ENCODE data around the gene HOXA2. TPM values are rescaled to one million over a fixed set of nuclear protein-coding genes. Genes with fewer than 3 reads are reported as not detected.

Gene HOXA2
- total and polyA plus RNA-seq, 2 experiments from 2014 or later: 0.07 TPM; not detected in 1

- Histone ChIP-seq H4K20me1 (ENCODE audit: insufficient read depth, poor library complexity, severe bottlenecking) (no peaks in the 10 kb centered on the region), H3K9me3 (ENCODE audit: low read depth) (no peaks in the 10 kb centered on the region), H3K79me2 (no peaks in the 10 kb centered on the region), H3K4me2 (no peak overlapping the region), H2AFZ (no peak overlapping the region), H3K27me3 (no peaks in the 10 kb centered on the region), H3K9me2 (replicated peaks; ENCODE audit: insufficient read depth) (no peaks in the 10 kb centered on the region), H3K27ac (no peak overlapping the region), H3K4me3 (no peak overlapping the region), H3K36me3 (replicated peaks; ENCODE audit: insufficient read depth, low read depth) (no peaks in the 10 kb centered on the region), H3K4me1 (ENCODE audit: insufficient read depth) (no peaks in the 10 kb centered on the region)
- DNase-seq (ENCODE audit: low spot score): no peak
- WGBS (ENCODE audit: low lambda C conversion rate, missing lambda C conversion rate): 37% methylated on average over 6 of the region's 6 CpGs
- no peak for TF ChIP-seq CTCF (IDR thresholded peaks at IDR 0.05; ENCODE audit: poor library complexity)
- no peak for TF ChIP-seq EZH2phosphoT487 (IDR thresholded peaks at IDR 0.05; ENCODE audit: low read depth, severe bottlenecking, unreplicated experiment)
- no peak for TF ChIP-seq EZH2 (IDR thresholded peaks at IDR 0.05; ENCODE audit: borderline replicate concordance)
These were observed 30.7 kb downstream of the HOXA2 start for GRCh38 chr7:27071622-27072390.

GRCh38 chr7:27068259-27068658 lies 34.2 kb downstream of the HOXA2 start:
- H3K9me3 ChIP-seq (ENCODE audit: low read depth): no peaks in the 10 kb centered on the region
- H3K27me3 ChIP-seq: no peaks in the 10 kb centered on the region
- TF ChIP-seq EZH2 (IDR thresholded peaks at IDR 0.05; ENCODE audit: borderline replicate concordance) (no peak), EZH2phosphoT487 (IDR thresholded peaks at IDR 0.05; ENCODE audit: low read depth, severe bottlenecking, unreplicated experiment) (no peak), CTCF (IDR thresholded peaks at IDR 0.05; ENCODE audit: poor library complexity) (no peak)
- no peak for DNase-seq (ENCODE audit: low spot score)
- no peaks in the 10 kb centered on the region for H3K36me3 ChIP-seq (replicated peaks; ENCODE audit: insufficient read depth, low read depth)
- no peaks in the 10 kb centered on the region for H3K9me2 ChIP-seq (replicated peaks; ENCODE audit: insufficient read depth)
- H3K79me2 ChIP-seq: no peaks in the 10 kb centered on the region
- H3K4me2 ChIP-seq: no peak overlapping the region
- H3K4me1 ChIP-seq (ENCODE audit: insufficient read depth): peaks cover 4% of the 10 kb centered on the region
- WGBS (ENCODE audit: low lambda C conversion rate, missing lambda C conversion rate): 84% methylated on average over 1 of the region's 1 CpG
- H3K27ac ChIP-seq: no peak overlapping the region
- no peaks in the 10 kb centered on the region for H4K20me1 ChIP-seq (ENCODE audit: insufficient read depth, poor library complexity, severe bottlenecking)
- no peak overlapping the region for H3K4me3 ChIP-seq
- H2AFZ ChIP-seq: no peak overlapping the region

- Histone ChIP-seq H3K4me2 (no peak overlapping the region), H3K36me3 (replicated peaks; ENCODE audit: insufficient read depth, low read depth) (no peaks in the 10 kb centered on the region)
- 73% methylated on average over 3 of the region's 3 CpGs for WGBS (ENCODE audit: low lambda C conversion rate, missing lambda C conversion rate)
These were observed 36.3 kb downstream of the HOXA2 start for GRCh38 chr7:27066148-27066547.

More at GRCh38 chr7:27066148-27066547, 36.3 kb downstream of the HOXA2 start:
- no peaks in the 10 kb centered on the region for H3K9me2 ChIP-seq (replicated peaks; ENCODE audit: insufficient read depth)
- no peak overlapping the region for H2AFZ ChIP-seq
- no peak for DNase-seq (ENCODE audit: low spot score)
- H3K27ac ChIP-seq: no peak overlapping the region
- TF ChIP-seq EZH2 (IDR thresholded peaks at IDR 0.05; ENCODE audit: borderline replicate concordance) (no peak), EZH2phosphoT487 (IDR thresholded peaks at IDR 0.05; ENCODE audit: low read depth, severe bottlenecking, unreplicated experiment) (no peak), CTCF (IDR thresholded peaks at IDR 0.05; ENCODE audit: poor library complexity) (no peak)
- H3K9me3 ChIP-seq (ENCODE audit: low read depth): no peaks in the 10 kb centered on the region
- peaks cover 4% of the 10 kb centered on the region for H3K4me1 ChIP-seq (ENCODE audit: insufficient read depth)
- H4K20me1 ChIP-seq (ENCODE audit: insufficient read depth, poor library complexity, severe bottlenecking): no peaks in the 10 kb centered on the region
- H3K79me2 ChIP-seq: no peaks in the 10 kb centered on the region
- no peak overlapping the region for H3K4me3 ChIP-seq
- no peaks in the 10 kb centered on the region for H3K27me3 ChIP-seq

Data from hepatocyte (in vitro differentiated cells).